H7 (cell line): ENCODE measurements around the gene SLC35F2. TPM values are rescaled to one million over a fixed set of nuclear protein-coding genes. Genes with fewer than 3 reads are reported as not detected.
"Not testable (repeated sequence)": the region's sequence is repeated elsewhere in the genome, so short reads cannot be mapped to it uniquely, and the experiment has no call there.

ENCODE experiments used
- DNase-seq: peaks from one replicate; pipeline ENCODE4 v3.0.0; 2012
- H3K27me3 ChIP-seq: 2 replicates; pipeline ENCODE4 v1.6.0; 2011; ENCODE audit warnings: mild to moderate bottlenecking, low read length; ENCODE audit not compliant: control insufficient read depth, insufficient read depth
- H3K36me3 ChIP-seq: replicated peaks from 2 replicates; pipeline ENCODE4 v1.5.1; 2011; ENCODE audit warnings: low read length; ENCODE audit not compliant: control insufficient read depth, insufficient read depth
- H3K4me3 ChIP-seq: 2 replicates; pipeline ENCODE4 v1.5.1; 2011; ENCODE audit warnings: low read depth, mild to moderate bottlenecking, control low read depth, low read length, moderate library complexity; ENCODE audit not compliant: insufficient read depth
- total RNA-seq: library from RNA; depleted of rRNA; stranded (reverse); fragments of >200 nt; shearing (Covaris generic); gene quantifications from 2 replicates; pipeline ENCODE4 v1.2.3, GENCODE V29; 2014

Gene SLC35F2
- total RNA-seq, 1 experiment from 2014 or later: 28.3 TPM

- Histone ChIP-seq H3K4me3 (peak overlapping the region; percentile 88; the same call in 1 of the 2 replicates), H3K27me3 (peaks cover 6% of the 10 kb centered on the region; the same call in 1 of the 2 replicates), H3K36me3 (no peaks in the 10 kb centered on the region)
- DNase-seq: no peak
These were observed 2.2 kb downstream of the SLC35F2 start for GRCh38 chr11:107856180-107856980.

GRCh38 chr11:107853070-107853469 lies 5.5 kb downstream of the SLC35F2 start:
- peaks cover 3% of the 10 kb centered on the region; the same call in 1 of the 2 replicates for H3K27me3 ChIP-seq
- no peaks in the 10 kb centered on the region for H3K36me3 ChIP-seq
- H3K4me3 ChIP-seq: no peak overlapping the region
- DNase-seq: no peak

- Histone ChIP-seq H3K4me3 (no peak overlapping the region), H3K27me3 (no peaks in the 10 kb centered on the region), H3K36me3 (no peaks in the 10 kb centered on the region)
- no peak for DNase-seq
These were observed 6.8 kb downstream of the SLC35F2 start for GRCh38 chr11:107851704-107852310.

GRCh38 chr11:107849790-107850189 lies 8.8 kb downstream of the SLC35F2 start:
- no peaks in the 10 kb centered on the region for H3K27me3 ChIP-seq
- no peak overlapping the region for H3K4me3 ChIP-seq
- H3K36me3 ChIP-seq: no peaks in the 10 kb centered on the region
- no peak for DNase-seq

GRCh38 chr11:107848345-107848744 lies 10.2 kb downstream of the SLC35F2 start:
- no peak for DNase-seq
- Histone ChIP-seq H3K27me3 (no peaks in the 10 kb centered on the region), H3K36me3 (no peaks in the 10 kb centered on the region), H3K4me3 (no peak overlapping the region)

- Histone ChIP-seq H3K36me3 (no peaks in the 10 kb centered on the region), H3K4me3 (no peak overlapping the region), H3K27me3 (no peaks in the 10 kb centered on the region)
- DNase-seq: no peak
These were observed 11.4 kb downstream of the SLC35F2 start for GRCh38 chr11:107847184-107847583.

GRCh38 chr11:107844041-107844440 lies 14.5 kb downstream of the SLC35F2 start:
- no peak for DNase-seq

GRCh38 chr11:107842412-107843100 lies 16.0 kb downstream of the SLC35F2 start:
- Histone ChIP-seq H3K27me3 (no peaks in the 10 kb centered on the region), H3K4me3 (no peak overlapping the region), H3K36me3 (no peaks in the 10 kb centered on the region)
- no peak for DNase-seq

More at GRCh38 chr11:107844041-107844440, 14.5 kb downstream of the SLC35F2 start:
- H3K4me3 ChIP-seq: no peak overlapping the region
- H3K36me3 ChIP-seq: no peaks in the 10 kb centered on the region
- no peaks in the 10 kb centered on the region for H3K27me3 ChIP-seq

- H3K27me3 ChIP-seq: no peaks in the 10 kb centered on the region
- no peak overlapping the region for H3K4me3 ChIP-seq
- DNase-seq: no peak
- no peaks in the 10 kb centered on the region for H3K36me3 ChIP-seq
These were observed 18.5 kb downstream of the SLC35F2 start for GRCh38 chr11:107840129-107840484.

GRCh38 chr11:107836851-107837250 lies 21.7 kb downstream of the SLC35F2 start:
- no peaks in the 10 kb centered on the region for H3K36me3 ChIP-seq
- no peak overlapping the region for H3K4me3 ChIP-seq
- no peaks in the 10 kb centered on the region for H3K27me3 ChIP-seq
- DNase-seq: no peak

- Histone ChIP-seq H3K4me3 (no peak overlapping the region), H3K27me3 (no peaks in the 10 kb centered on the region), H3K36me3 (no peaks in the 10 kb centered on the region)
- no peak for DNase-seq
These were observed 23.6 kb downstream of the SLC35F2 start for GRCh38 chr11:107834995-107835394.

GRCh38 chr11:107833926-107834325 lies 24.7 kb downstream of the SLC35F2 start:
- not testable (repeated sequence) for H3K36me3 ChIP-seq, H3K4me3 ChIP-seq, DNase-seq, H3K27me3 ChIP-seq

- H3K27me3 ChIP-seq: no peaks in the 10 kb centered on the region
- no peaks in the 10 kb centered on the region for H3K36me3 ChIP-seq
- H3K4me3 ChIP-seq: no peak overlapping the region
- no peak for DNase-seq
These were observed 27.6 kb downstream of the SLC35F2 start for GRCh38 chr11:107830915-107831540.

GRCh38 chr11:107827041-107827440 lies 31.5 kb downstream of the SLC35F2 start:
- Histone ChIP-seq H3K36me3 (no peaks in the 10 kb centered on the region), H3K4me3 (no peak overlapping the region), H3K27me3 (no peaks in the 10 kb centered on the region)
- no peak for DNase-seq
